Adrenal gland (tissue), 5 donors: ENCODE data around the gene SLC35B4.

Experiments
- POLR2A ChIP-seq, 2 donors: fragments of 450-650 bp; IDR thresholded peaks; one replicate each; pipeline ENCODE4 v1.6.1; 2017; ENCODE audit warnings: antibody characterized with exemption in 2 of 2, mild to moderate bottlenecking in 2 of 2, moderate library complexity in 1 of 2
- TF ChIP-seq, protein P1 (sequence below), 6 experiments: fragments of 450-650 bp in 4 of 6; fragments of 200-600 bp in 2 of 6; sonication (generic) in 1 of 6; IDR thresholded peaks; 1 replicate in 5 of 6; 2 replicates in 1 of 6; pipeline versions ENCODE4 v1.5.1 to v1.8.0; 2016 to 2021; ENCODE audit warnings: antibody characterized with exemption in 6 of 6, mild to moderate bottlenecking in 2 of 6, moderate library complexity in 1 of 6
- donor health status: DM: no; HTN: no; CAD: no.

DNA sequence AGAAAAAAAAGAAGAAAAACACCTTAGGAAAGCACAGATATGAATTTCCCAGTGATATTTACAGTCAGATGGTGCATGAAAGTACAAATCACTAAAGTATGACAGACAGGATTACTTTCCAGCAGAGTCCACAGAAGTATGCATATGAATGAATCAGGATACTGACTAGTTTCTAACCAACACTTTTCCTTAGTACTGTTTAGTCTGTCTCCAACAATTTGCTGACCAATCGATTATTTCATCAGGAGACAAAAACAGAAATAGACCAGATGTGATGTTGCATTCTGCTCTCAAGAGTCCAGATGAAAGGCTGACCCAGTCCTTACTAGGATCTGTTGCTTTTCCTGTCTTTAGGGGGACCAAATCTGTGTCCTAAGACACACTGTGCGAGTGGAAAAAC is 14.6 kb downstream of the SLC35B4 start:
- TF ChIP-seq, protein P1, sequence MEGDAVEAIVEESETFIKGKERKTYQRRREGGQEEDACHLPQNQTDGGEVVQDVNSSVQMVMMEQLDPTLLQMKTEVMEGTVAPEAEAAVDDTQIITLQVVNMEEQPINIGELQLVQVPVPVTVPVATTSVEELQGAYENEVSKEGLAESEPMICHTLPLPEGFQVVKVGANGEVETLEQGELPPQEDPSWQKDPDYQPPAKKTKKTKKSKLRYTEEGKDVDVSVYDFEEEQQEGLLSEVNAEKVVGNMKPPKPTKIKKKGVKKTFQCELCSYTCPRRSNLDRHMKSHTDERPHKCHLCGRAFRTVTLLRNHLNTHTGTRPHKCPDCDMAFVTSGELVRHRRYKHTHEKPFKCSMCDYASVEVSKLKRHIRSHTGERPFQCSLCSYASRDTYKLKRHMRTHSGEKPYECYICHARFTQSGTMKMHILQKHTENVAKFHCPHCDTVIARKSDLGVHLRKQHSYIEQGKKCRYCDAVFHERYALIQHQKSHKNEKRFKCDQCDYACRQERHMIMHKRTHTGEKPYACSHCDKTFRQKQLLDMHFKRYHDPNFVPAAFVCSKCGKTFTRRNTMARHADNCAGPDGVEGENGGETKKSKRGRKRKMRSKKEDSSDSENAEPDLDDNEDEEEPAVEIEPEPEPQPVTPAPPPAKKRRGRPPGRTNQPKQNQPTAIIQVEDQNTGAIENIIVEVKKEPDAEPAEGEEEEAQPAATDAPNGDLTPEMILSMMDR (IDR thresholded peaks at IDR 0.05): no peak
- TF ChIP-seq POLR2A (IDR thresholded peaks at IDR 0.05): no peak
